Measurements from ENCODE around the gene ANKS1A.

Gene ANKS1A

GRCh38 chr6:35044761-35045421, 155.8 kb downstream of the ANKS1A start:
- no peak for DNase-seq

GRCh38 chr6:35046103-35046502, 157.0 kb downstream of the ANKS1A start:
- no peak for DNase-seq

- DNase-seq, result peak in 1 of 5 experiments; percentile 12
These were observed 157.8 kb downstream of the ANKS1A start for GRCh38 chr6:35046862-35047261.

- peak in 1 of 5 experiments; percentile 64 for DNase-seq
These were observed 158.4 kb downstream of the ANKS1A start for GRCh38 chr6:35047265-35048011.

- peak in 1 of 5 experiments; percentile 8 for DNase-seq
These were observed 159.1 kb downstream of the ANKS1A start for GRCh38 chr6:35048031-35048613.

GRCh38 chr6:35048631-35049083, 159.6 kb downstream of the ANKS1A start:
- peak in 1 of 5 experiments; percentile 70 for DNase-seq

GRCh38 chr6:35049156-35049735, 160.2 kb downstream of the ANKS1A start:
- DNase-seq, result no peak

- DNase-seq, result no peak
These were observed 161.1 kb downstream of the ANKS1A start for GRCh38 chr6:35049900-35050756.

- no peak for DNase-seq
These were observed 161.8 kb downstream of the ANKS1A start for GRCh38 chr6:35050757-35051330.

- no peak for DNase-seq
These were observed 162.3 kb downstream of the ANKS1A start for GRCh38 chr6:35051396-35051795.

- DNase-seq, result no peak
These were observed 163.0 kb downstream of the ANKS1A start for GRCh38 chr6:35051997-35052583.

- DNase-seq, result no peak
These were observed 163.9 kb downstream of the ANKS1A start for GRCh38 chr6:35052694-35053565.

GRCh38 chr6:35053701-35054100, 164.6 kb downstream of the ANKS1A start:
- no peak for DNase-seq

GRCh38 chr6:35054106-35054742, 165.2 kb downstream of the ANKS1A start:
- DNase-seq, result no peak

- DNase-seq, result no peak
These were observed 165.7 kb downstream of the ANKS1A start for GRCh38 chr6:35054743-35055130.

- no peak for DNase-seq
These were observed 166.8 kb downstream of the ANKS1A start for GRCh38 chr6:35055891-35056290.

- DNase-seq, result no peak
These were observed 167.9 kb downstream of the ANKS1A start for GRCh38 chr6:35056952-35057351.

GRCh38 chr6:35057449-35058357, 168.6 kb downstream of the ANKS1A start:
- DNase-seq, result no peak

- no peak for DNase-seq
These were observed 169.3 kb downstream of the ANKS1A start for GRCh38 chr6:35058358-35058675.
